PC-3 (cell line): Measurements from ENCODE around the gene PIGK. TPM values are rescaled to one million over a fixed set of nuclear protein-coding genes. Genes with fewer than 3 reads are reported as not detected.
"Not testable (repeated sequence)": the region's sequence is repeated elsewhere in the genome, so short reads cannot be mapped to it uniquely, and the experiment has no call there.

Experiments used
- ATAC-seq: fragments of 200-7000 bp; cut with Tn5 transposase; 2 replicates; pipeline ENCODE4 v1.9.1; 2020; ENCODE audit warnings: mild to moderate bottlenecking, moderate library complexity
- BruUV-seq: library from RNA; stranded (reverse); fragments of 400-500 nt; replicated peaks from 2 replicates; lab custom pipeline; 2021; lab: Mats Ljungman, UMichigan
- CTCF ChIA-PET: fragments of 300-600 bp; sonication (Branson Sonifier 250); formaldehyde crosslinking; loops from one replicate; lab custom pipeline; 2022; ENCODE audit warnings: antibody characterized with exemption; lab: Charles Lee
- POLR2A ChIA-PET: fragments of 300-600 bp; sonication (Branson Sonifier 250); formaldehyde crosslinking; loops from one replicate; lab custom pipeline; 2022; ENCODE audit warnings: antibody characterized with exemption; ENCODE audit not compliant: unreplicated experiment; lab: Charles Lee
- DNase-seq: peaks from one replicate; pipeline ENCODE4 v3.0.0-alpha.2; 2015
- H2AFZ ChIP-seq: fragments of 300-600 bp; sonication (generic); 2 replicates; pipeline ENCODE4 v1.6.0; 2016; ENCODE audit warnings: antibody characterized with exemption, low read length
- H3F3A ChIP-seq: fragments of 300-600 bp; sonication (generic); one replicate; pipeline ENCODE4 v1.6.0; 2017; ENCODE audit warnings: antibody characterized with exemption, low read length, control low read depth, mild to moderate bottlenecking; ENCODE audit not compliant: unreplicated experiment
- H3K27ac ChIP-seq: fragments of 300-600 bp; sonication (generic); 2 replicates; pipeline ENCODE4 v1.5.1; 2016; ENCODE audit warnings: mild to moderate bottlenecking, low read length
- H3K27me3 ChIP-seq: fragments of 300-600 bp; sonication (generic); 2 replicates; pipeline ENCODE4 v1.6.1; 2016; ENCODE audit warnings: low read length, mixed read lengths
- H3K36me3 ChIP-seq: fragments of 300-600 bp; sonication (generic); 2 replicates; pipeline ENCODE4 v1.6.1; 2016; ENCODE audit warnings: low read depth, mixed run types, low read length, mixed read lengths
- H3K4me1 ChIP-seq: fragments of 300-600 bp; sonication (generic); 2 replicates; pipeline ENCODE4 v1.5.1; 2016; ENCODE audit warnings: low read length; ENCODE audit not compliant: insufficient read depth
- H3K4me2 ChIP-seq: fragments of 300-600 bp; sonication (generic); 2 replicates; pipeline ENCODE4 v1.6.0; 2016; ENCODE audit warnings: low read length
- H3K4me3 ChIP-seq: fragments of 300-600 bp; sonication (generic); 2 replicates; pipeline ENCODE4 v1.5.1; 2016; ENCODE audit warnings: mild to moderate bottlenecking, low read length, mixed read lengths
- H3K79me2 ChIP-seq: fragments of 300-600 bp; sonication (generic); 2 replicates; pipeline ENCODE4 v1.6.1; 2017; ENCODE audit warnings: low read length, mixed read lengths
- H3K9ac ChIP-seq: fragments of 300-600 bp; sonication (generic); 2 replicates; pipeline ENCODE4 v1.6.0; 2016; ENCODE audit warnings: mild to moderate bottlenecking, low read length
- H3K9me2 ChIP-seq: fragments of 300-600 bp; sonication (generic); replicated peaks from 2 replicates; pipeline ENCODE4 v1.6.1; 2016; ENCODE audit warnings: mixed run types, low read length, mixed read lengths
- H3K9me3 ChIP-seq: fragments of 300-600 bp; sonication (generic); 2 replicates; pipeline ENCODE4 v1.6.1; 2016; ENCODE audit warnings: low read length, mixed read lengths
- H4K20me1 ChIP-seq: fragments of 300-600 bp; sonication (generic); 2 replicates; pipeline ENCODE4 v1.6.1; 2016; ENCODE audit warnings: low read length, mixed read lengths
- EZH2 ChIP-seq: fragments of 300-600 bp; sonication (generic); IDR thresholded peaks from one replicate; pipeline ENCODE4 v1.6.1; 2017; ENCODE audit warnings: antibody characterized with exemption, mild to moderate bottlenecking, low read length; ENCODE audit not compliant: unreplicated experiment
- EZH2phosphoT487 ChIP-seq: fragments of 300-600 bp; sonication (generic); IDR thresholded peaks from 2 replicates; pipeline ENCODE4 v1.6.1; 2018; ENCODE audit warnings: mild to moderate bottlenecking, antibody characterized with exemption, low read length, borderline replicate concordance
- intact Hi-C: fragments of 100-400 bp; cut with micrococcal nuclease; formaldehyde crosslinking; loops from 2 replicates; pipeline ENCODE4 v1.9.0; 2023
- total RNA-seq: library from RNA; depleted of rRNA; stranded (reverse); fragments of >200 nt; gene quantifications from 2 replicates; pipeline ENCODE4 v1.2.3, GENCODE V29; 2014
- TF ChIP-seq, protein P1 (sequence below): fragments of 300-600 bp; sonication (generic); conservative IDR thresholded peaks from 2 replicates; pipeline ENCODE4 v1.5.1; 2017; ENCODE audit warnings: antibody characterized with exemption, low read depth, mild to moderate bottlenecking, low read length

PIGK gene
- total RNA-seq, 1 experiment from 2014 or later, result 24.8 TPM

DNA sequence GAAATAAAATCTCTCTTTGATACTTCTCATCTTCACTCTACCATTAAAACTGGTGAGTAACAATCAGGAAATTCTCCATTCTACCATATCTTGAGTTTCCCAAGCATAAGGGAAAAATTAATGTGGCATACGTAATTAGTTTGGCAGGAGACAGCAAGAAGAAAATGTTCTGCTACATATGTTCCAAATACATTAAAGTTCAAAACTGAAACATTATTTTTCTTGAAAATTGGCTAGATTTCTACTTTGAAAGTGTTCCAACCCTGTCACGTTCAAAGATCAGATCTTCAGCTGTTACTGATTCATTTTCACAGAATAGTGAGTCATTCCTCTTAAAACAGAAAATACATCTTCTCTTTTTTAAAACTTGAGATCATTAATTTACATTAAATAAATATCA, 48.5 kb downstream of the PIGK start:
- ChIA-PET POLR2A (no interaction called here), CTCF (no interaction called here)
- H3K4me3 ChIP-seq, result no peak overlapping the region
- no peaks in the 10 kb centered on the region for H3K79me2 ChIP-seq
- no peaks in the 10 kb centered on the region for H3K4me1 ChIP-seq
- H3K4me2 ChIP-seq, result no peak overlapping the region
- H3K36me3 ChIP-seq, result peaks cover 27% of the 10 kb centered on the region
- no peak for DNase-seq
- no peak overlapping the region for H3K27ac ChIP-seq
- no peak overlapping the region for H2AFZ ChIP-seq
- H3K9ac ChIP-seq, result no peak overlapping the region
- H4K20me1 ChIP-seq, result no peaks in the 10 kb centered on the region
- intact Hi-C loops, result no loop called here
- no peaks in the 10 kb centered on the region for H3K27me3 ChIP-seq
- H3F3A ChIP-seq, result no peaks in the 10 kb centered on the region
- H3K9me2 ChIP-seq, result no peaks in the 10 kb centered on the region
- no TSS peak for BruUV-seq
- no peak for TF ChIP-seq EZH2
- peaks cover 22% of the 10 kb centered on the region for H3K9me3 ChIP-seq
- no peak for ATAC-seq

DNA sequence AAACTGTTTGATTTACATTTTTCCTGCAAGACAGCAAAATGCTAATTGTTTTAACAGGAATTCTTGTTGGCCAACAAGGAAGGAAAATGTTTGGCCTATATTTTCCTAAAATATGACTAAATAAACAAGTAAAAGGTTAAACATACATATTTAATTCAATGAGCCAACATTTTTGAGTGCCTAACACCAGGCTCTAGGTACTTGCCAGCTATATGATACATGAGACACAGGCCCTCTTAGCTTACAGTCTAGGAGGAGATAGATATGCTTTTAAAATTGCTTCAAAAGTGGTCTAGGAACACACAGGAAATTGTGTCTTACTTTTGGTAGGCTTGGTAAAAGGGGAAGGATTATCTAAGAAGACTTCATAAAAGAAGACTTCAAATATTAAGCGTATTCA, 50.9 kb downstream of the PIGK start:
- Histone ChIP-seq H3K27ac (0 out of 2 replicates have a peak overlapping the region, but pooled peaks have one; percentile 1), H3K79me2 (no peaks in the 10 kb centered on the region), H4K20me1 (no peaks in the 10 kb centered on the region), H3K4me1 (no peaks in the 10 kb centered on the region), H3K27me3 (no peaks in the 10 kb centered on the region), H2AFZ (no peak overlapping the region), H3K9ac (no peak overlapping the region), H3F3A (no peaks in the 10 kb centered on the region), H3K36me3 (peaks cover 7% of the 10 kb centered on the region; the same call in 1 of the 2 replicates), H3K9me3 (no peaks in the 10 kb centered on the region), H3K4me2 (no peak overlapping the region), H3K9me2 (no peaks in the 10 kb centered on the region), H3K4me3 (no peak overlapping the region)
- CTCF ChIA-PET, result no interaction called here
- POLR2A ChIA-PET, result interaction anchor here (0.5 kb wide), 1 partner anchor 747 kb away, joined by 4 read pairs; no protein-coding TSS in a partner anchor
- DNase-seq (peak; percentile 28), ATAC-seq (peak; percentile 98)
- TF ChIP-seq, protein P1, sequence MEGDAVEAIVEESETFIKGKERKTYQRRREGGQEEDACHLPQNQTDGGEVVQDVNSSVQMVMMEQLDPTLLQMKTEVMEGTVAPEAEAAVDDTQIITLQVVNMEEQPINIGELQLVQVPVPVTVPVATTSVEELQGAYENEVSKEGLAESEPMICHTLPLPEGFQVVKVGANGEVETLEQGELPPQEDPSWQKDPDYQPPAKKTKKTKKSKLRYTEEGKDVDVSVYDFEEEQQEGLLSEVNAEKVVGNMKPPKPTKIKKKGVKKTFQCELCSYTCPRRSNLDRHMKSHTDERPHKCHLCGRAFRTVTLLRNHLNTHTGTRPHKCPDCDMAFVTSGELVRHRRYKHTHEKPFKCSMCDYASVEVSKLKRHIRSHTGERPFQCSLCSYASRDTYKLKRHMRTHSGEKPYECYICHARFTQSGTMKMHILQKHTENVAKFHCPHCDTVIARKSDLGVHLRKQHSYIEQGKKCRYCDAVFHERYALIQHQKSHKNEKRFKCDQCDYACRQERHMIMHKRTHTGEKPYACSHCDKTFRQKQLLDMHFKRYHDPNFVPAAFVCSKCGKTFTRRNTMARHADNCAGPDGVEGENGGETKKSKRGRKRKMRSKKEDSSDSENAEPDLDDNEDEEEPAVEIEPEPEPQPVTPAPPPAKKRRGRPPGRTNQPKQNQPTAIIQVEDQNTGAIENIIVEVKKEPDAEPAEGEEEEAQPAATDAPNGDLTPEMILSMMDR, result no peak
- TF ChIP-seq EZH2phosphoT487, result no peak
- intact Hi-C loops, result loop anchor here (5.0 kb wide), 1 partner anchor 374 kb away; no protein-coding TSS in a partner anchor
- no TSS peak for BruUV-seq

- Histone ChIP-seq H4K20me1 (no peaks in the 10 kb centered on the region), H3K9me3 (no peaks in the 10 kb centered on the region), H3K27ac (no peak overlapping the region), H3K9ac (no peak overlapping the region), H3K79me2 (no peaks in the 10 kb centered on the region), H3K9me2 (no peaks in the 10 kb centered on the region), H3K36me3 (peaks cover 22% of the 10 kb centered on the region), H3K27me3 (no peaks in the 10 kb centered on the region), H3F3A (no peaks in the 10 kb centered on the region), H3K4me3 (no peak overlapping the region), H2AFZ (no peak overlapping the region), H3K4me2 (no peak overlapping the region), H3K4me1 (no peaks in the 10 kb centered on the region)
- ChIA-PET POLR2A (no interaction called here), CTCF (no interaction called here)
- ATAC-seq, result no peak
- DNase-seq, result no peak
- no peak for TF ChIP-seq EZH2
- TF ChIP-seq, protein P1, result no peak
- no peak for TF ChIP-seq EZH2phosphoT487
- no TSS peak for BruUV-seq
- intact Hi-C loops, result no loop called here
Observed at GRCh38 chr1:77164434-77164944, 54.7 kb downstream of the PIGK start.

DNA sequence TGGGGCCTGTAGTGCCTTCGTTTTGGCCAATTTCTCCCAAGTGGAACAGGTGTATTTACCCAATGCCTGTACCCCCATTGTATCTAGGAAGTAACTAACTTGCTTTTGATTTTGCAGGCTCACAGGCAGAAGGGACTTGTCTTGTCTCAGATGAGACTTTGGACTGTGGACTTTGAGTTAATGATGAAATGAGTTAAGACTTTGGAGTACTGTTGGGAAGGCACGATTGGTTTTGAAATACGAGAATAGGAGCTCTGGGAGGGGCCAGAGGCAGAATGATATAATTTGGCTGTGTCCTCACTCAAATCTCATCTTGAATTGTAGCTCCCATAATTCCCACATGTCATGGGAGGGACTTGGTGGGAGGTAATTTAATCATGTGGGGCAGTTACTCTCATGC, 59.5 kb downstream of the PIGK start:
- H4K20me1 ChIP-seq, CTCF ChIA-PET, ATAC-seq: not testable (repeated sequence)

More for the DNA sequence above, 59.5 kb downstream of the PIGK start:
- BruUV-seq, H3K9me3 ChIP-seq, H3K4me3 ChIP-seq, H3K79me2 ChIP-seq, H3K27ac ChIP-seq, H2AFZ ChIP-seq, intact Hi-C loops, H3K27me3 ChIP-seq, H3K9me2 ChIP-seq, H3K4me1 ChIP-seq, POLR2A ChIA-PET, H3K4me2 ChIP-seq, DNase-seq, H3F3A ChIP-seq, H3K9ac ChIP-seq: not testable (repeated sequence)
- peaks cover 35% of the 10 kb centered on the region for H3K36me3 ChIP-seq
